Measurements from ENCODE around the gene COX4I2.

Gene COX4I2

DNA sequence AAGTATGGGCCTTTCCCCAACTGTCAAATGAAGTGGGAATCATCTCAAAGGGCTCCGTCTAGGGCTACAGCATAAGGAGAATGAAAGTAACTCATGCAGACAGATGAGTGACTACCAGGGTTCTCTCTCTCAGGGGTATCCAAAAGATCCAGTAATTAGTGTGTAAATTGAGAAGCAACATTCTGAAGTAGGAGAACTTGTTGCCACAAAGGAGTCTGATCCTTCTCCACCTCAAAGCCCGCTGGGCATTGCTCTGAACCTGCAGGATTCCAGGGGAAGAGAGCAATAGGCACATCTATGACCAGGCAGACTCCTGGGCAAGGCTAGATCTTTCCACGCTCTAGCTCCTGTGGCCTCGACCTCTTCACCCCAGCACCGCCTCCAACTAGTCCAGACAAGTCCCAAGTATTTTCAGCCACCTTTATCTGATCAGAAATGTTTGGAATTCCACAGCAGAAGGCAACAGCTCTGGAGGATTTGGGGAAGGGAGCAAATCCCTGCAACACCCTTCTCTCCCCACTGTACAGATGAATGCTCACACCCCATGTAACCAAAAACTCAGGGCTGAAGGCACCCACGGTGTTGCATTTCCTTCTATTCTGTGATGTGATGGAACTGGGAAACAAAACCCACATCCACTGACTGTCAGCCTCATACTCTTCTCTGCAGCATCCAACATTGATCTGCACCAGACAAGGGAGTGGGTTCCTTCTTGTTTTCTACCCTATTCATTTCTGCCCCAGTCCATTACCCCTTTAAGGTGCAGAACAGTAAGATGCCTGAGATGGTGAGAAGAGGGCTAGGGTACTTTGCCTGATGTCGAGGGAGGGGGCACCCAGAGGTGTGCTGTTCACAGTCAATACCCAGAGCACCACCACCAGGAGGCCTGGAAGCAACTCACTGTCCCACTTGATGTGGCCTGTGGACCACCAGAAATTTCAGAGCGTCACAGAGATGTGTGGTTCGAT, 41.0 kb downstream of the COX4I2 start:
- DNase-seq: no peak

DNA sequence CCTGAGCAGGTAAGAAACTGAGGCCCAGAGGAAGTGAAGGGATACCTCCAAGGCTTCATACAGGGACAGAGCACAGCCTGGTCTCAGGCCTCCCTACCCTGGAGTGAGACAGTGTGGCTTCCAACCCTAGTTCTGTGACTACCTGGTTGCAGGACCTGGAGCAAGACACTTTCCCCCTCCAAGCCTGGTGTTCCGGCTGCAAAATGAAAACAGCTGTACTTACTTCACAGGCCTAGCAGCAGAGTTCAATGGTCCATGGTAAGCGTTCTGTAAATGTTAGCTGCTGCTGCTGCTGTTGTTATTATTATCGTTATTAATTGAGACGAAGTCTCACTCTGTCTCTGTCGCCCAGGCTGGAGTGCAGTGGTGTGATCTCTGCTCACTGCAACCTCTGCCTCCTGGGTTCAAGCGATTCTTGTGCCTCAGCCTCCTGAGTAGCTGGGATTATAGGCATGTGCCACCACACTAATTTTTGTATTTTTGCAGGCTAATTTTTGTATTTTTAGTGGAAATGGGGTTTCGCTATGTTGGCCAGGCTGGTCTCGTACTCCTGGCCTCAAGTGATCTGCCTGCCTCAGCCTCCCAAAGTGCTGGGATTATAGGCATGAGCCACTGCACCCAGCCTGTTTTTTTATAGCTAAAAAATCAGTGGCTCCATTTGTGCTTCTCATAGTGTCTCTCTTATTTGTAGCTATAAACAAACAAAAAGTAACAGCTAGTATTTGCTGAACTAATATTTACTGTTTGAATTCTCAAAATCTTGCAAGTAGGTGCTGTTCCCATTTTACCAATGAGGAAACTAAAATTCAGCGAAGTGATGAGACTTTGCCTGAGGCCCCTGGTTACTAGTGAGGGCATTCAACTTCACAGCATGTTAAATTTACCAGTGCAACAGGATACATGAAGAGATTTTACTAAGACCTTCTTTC, 41.9 kb downstream of the COX4I2 start:
- no peak for DNase-seq

DNA sequence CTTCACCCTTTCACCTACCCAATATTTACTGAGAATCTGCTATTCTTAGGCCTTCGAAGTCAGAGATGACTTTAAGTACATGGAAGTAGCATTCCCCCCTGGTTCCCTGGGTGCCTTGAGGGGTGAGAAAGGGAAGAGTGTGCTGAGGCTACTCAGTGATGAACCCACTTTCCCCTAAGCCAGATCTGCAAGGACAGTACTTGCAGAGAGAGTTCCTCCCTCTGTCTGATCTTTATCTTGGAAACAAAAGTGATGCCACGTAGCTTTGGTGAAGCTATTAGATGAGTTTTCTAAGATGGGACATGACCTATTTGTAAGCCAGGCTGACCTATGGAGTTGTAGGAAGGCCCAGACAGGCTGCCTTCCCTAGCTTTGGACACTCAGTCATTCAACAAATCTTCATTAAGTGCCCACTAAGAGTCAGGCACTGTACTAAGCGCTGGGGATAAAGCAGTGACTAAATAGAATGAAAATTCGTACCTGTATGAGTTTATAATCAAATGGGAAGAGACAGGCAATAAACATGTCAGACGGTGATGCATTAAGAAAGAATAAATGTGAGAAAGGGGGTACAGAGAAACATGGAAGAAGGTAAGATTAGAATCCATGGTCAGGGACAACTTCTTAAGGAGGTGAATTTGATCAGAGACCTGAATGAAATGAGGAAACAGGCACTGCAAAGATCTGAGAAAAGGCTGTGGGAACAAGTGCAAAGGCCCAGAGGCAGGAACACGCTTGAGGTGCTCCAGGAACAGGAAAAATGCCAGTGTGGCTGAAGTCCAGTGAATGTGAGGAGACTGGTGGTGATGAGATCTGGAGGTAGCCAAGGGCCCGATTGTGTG, 42.8 kb downstream of the COX4I2 start:
- no peak for DNase-seq

DNA sequence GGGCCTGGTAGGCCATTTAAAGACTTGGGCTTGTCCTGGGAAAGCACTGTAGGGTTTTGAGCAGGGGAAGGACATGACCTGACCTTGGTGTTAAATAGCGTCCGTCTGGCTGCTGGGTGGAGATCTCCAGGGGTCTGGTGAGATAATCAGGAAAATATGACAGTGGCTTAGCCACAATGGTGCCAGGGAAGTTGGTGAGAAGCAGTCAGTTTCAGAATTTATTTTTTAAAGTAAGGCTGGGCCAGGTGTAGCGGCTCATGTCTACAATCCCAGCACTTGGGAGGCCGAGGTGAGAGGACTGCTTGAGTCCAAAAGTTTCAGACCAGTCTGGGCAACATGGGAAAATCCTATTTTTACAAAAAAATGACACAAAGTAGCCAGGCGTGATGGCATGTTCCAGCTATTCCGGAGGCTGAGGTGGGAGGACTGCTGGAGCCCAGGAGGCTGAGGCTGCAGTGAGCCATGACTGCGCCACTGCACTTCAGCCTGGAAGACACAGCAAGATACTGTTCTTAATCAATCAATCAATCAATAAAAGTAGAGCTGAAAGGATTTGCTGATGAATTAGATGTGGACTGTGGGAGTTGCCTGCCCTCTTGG, 43.5 kb downstream of the COX4I2 start:
- DNase-seq: no peak

DNA sequence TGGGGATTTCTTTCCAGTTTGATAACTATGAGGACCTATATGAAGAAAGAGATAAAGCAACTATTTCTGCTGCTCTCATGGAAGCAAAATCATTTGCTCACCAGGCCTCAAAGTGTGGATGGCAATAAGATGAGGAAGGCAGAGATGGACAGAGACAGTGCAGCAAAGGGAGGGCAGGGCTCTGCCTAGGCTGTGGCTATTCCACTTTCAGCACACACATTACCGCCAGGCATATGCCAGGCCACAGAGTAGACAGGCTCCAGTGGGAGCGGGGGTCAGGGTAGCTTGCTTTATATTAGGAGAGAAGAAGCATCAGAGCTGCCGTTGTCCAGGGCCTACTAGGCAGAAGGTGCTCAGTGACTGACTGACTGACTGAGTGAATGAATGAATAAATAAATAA, 44.1 kb downstream of the COX4I2 start:
- DNase-seq: no peak

DNA sequence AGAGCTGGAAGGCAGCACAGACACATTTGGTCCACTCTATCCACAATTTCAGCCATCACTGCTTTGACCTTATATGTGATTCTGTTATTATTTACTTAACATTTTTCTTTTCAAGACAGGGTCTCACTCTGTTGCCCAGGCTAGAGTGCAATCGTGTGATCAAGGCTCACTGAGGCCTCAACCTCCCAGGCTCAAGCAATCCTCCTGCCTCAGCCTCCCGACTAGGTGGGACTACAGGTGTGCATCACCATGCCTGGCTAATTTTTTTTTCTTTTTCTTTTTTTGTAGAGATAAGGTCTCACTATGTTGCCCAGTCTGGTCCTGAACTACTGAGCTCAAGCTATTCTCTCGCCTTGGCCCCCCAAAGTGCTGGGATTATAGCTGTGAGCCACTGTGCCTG, 44.6 kb downstream of the COX4I2 start:
- DNase-seq: no peak

DNA sequence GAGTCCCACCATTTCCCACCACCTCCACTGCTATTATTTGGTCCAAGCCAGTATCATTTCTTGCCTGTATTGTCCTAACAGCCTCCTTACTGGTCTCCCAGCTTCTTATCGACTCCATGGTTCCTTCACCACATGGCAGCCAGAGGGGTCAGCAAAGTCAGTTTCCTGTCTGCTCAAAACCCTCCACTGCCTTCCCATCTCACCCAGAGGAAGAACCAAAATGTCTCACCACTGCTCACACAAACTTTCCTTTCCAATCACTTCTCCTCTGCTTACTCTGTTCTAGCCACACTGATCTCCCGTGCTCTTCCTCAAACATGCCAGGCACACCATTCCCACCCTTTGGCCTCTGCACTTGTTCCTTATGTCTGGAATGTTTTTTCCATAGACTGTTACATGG, 45.2 kb downstream of the COX4I2 start:
- DNase-seq: no peak

DNA sequence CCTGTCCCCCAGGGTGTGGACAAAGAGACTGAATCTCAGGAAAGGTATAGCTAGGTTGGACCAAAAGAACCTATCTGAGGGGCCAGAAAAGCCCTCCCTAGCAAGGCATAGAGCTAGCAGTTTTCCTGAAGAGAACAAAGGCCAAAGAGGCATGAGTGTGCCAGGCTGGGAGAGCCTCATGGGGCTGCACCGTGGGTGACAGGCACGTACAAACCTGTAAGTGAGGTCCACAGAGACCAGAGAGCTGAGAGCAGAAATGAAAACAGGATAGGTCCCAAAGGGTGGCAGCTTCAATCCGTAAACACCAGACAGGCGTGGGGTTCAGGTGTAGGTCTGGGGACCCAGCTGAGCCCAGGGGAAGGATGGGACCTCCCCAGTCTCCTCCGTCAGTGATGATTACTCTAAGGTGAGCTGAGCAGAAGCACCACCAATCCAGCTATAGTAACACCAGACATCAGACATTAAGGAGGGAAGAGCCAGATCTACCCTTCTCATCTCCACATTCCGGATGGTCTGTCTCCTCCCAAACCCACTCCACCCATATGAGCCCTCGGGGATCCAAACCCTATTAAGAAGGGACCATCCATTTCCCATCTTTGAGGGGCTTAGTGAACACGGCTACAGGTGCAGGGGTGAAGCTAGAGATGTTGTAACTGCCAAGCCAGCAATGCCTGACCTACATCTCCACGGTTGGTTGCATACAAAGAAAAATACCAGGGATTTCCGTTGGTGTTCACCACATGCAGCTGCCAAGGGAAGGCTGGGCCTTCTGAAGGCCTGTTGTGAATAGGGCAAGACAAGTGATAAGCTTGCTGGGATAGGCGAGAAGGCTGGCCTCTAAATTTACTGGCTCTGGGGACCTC, 46.7 kb downstream of the COX4I2 start:
- no peak for DNase-seq

DNA sequence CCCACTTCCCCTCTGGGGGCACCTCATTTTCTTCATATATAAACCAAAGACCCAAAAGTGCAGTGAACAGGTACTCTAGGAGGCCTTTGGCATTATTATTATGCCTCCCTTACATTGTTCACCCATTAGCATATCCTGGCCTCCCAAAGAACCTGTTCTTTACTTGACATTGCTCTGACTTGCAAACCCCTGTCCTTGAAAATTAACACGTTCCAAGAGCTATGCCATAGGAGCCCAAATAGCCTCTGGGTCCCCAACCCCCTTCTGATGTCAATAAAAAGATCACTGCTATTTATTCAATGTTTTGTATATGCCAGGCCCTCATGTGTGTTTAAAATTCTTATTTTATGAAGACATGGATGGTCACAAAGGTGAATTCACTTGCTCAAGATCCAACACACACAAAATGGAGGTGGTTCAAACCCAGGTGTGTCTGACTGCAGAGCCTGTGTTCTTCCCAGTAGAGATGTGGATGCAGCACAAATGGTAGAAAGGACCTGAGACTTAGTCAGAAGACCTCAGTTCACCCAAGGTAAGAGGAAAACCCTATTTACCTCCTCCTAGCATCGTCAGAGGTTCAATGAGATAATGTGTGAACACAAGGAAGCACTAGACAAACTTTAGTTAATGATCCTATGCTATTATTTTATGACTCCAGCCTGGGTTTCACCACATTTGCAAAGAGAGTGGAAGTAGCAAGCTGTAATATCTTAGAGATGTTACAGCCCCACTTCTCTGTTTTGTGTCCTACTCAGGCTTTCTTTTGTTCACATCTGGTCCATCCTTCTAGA, 48.3 kb downstream of the COX4I2 start:
- DNase-seq: no peak

DNA sequence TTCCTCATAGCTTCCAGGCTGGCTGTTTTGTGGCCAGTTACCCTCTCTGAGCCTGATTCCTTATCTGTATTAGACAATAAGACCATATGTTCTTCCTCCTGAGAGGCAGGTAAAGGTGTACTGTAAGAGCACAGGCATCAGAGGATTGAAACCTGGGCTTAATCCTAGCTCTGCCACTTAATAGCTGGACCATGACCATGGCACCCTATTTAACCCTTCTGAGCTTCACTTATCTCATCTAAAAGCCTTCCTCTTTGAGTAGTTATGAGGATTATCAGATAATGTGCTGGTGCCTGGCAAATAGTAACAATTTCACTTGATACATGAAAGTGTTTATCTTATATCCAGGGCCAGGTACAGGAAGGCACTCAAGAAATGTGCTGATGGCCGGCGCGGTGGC, 50.1 kb downstream of the COX4I2 start:
- DNase-seq: no peak

DNA sequence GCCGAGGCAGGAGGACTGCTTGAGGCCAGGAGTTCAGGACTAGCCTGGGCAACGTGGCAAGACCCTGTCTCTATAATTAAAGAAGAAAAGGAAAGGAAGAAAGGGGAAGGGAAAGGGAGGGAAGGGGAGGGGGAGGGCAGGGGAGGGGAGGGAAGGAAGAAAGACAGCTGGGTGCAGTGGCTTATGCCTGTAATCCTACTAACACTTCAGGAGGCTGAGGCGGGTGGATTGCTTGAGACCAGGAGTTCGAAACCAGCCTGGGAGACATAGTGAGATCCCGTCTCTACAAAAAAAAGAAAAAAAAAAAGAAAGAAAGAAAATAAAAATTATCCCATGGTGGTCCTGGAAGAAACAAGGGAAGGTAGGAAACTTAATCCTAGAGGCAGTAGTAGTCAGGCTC, 51.4 kb downstream of the COX4I2 start:
- DNase-seq: no peak

DNA sequence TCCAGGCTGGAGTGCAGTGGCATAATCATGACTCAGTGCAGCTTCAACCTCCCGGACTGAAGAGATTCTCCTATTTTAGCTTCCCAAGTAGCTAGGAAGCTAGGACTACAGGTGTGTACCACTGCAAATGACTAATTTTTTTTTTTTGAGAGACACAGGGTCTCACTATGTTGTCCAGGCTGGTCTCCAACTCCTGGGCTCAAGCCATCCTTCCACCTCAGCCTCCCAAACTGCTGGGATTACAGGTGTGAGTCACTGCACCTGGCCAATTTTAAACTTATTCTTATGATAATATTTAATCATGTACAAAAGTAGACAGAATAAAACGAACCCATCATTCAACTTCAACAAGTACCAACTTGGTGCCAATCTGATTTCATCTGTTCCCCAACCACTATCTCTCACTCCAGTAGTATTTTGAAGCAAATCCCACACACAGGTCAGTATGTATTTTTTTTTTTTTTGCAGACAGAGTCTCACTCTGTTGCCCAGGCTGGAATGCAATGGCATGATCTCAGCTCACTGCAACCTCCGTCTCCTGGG, 52.5 kb downstream of the COX4I2 start:
- DNase-seq: no peak

DNA sequence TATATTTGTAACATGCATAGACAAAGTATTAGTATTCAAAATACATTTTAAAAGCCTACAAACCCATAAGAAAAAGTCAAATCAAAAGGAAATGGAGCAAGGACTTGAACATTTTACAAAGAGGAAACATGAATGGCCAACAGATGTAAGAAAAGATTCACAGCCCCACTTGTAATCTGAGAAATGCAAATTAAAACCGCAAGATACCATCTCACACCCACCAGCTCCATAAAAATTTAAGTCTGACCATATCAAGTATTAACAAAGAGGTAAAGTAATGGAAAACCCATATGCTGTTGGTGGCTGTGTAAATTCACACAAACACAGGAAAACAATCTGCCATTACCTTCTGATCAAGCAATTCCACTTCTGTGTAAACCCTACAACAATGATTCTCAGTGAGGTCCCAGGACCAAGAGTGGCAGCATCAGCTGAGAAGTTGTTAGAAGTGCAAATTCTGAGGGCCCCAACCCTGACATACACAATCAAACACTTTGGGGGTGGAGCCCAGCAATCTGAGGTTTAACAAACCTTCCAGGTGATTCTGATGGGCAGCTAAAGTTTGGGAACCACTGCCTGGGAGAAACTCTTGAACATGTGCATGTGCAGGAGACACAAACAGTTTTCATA, 54.0 kb downstream of the COX4I2 start:
- peak; percentile 86 for DNase-seq

DNA sequence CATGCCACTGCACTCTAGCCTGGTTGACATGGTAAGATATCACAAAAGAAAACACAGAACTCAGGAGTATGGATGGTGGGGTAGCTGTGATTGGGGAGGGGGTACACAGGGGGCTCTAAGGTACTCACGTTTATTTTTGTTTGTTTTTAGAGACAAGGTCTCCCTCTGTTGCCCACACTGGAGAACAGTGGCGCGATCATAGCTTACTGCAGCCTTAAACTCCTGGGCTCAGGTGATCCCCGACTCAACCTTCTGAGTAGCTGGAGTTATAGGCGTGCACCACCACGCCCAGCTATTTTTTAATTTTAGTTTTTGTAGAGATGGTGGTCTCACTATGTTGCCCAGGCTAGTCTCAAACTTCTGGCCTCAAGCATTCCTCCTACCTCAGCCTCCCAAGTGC, 55.7 kb downstream of the COX4I2 start:
- DNase-seq: no peak

DNA sequence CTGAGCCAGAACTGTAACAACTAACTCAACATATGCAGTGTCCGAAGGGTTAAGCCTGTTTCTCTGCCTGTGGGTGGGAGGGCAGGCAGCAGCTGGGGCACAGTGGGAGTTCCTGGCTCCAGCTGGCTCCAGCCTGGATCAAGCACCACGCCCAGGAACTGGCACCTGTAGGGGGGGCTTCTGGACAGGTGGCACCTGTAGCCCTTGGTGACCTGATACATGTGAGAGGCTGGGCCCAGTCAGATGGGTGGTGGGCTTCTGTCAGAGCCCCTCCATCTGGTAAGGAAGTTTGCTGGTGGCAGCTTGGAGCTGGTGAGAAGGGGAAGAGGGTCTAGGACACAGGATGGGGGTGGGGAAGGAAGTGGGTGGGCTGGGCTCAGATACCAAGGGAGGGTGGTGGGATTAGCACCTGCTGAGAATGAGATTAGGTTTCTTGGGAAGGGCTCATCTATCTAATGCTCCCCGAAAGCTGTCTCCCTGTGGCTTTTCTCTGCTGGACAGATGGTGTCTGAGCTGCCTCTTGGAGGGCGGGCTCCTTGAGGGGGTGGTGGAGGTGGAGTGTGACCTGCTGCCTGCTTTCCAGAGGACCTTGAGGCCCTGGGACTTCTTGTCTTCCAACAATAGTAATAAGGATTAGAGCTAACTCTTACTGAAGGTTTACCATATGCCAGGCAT, 56.4 kb downstream of the COX4I2 start:
- peak; percentile 92 for DNase-seq

Data from DMS 273 treated with DMSO at 0.1 percent for 48 hours (cell line).